GM21529 (cell line): ENCODE measurements around the gene ADH1C.
"Not testable (repeated sequence)": the region's sequence is repeated elsewhere in the genome, so short reads cannot be mapped to it uniquely, and the experiment has no call there.

Experiments
- ATAC-seq: cut with Tn5 transposase; IDR thresholded peaks from one replicate; pipeline ENCODE4 v1.9.1; 2021; ENCODE audit not compliant: unreplicated experiment

Gene ADH1C

GRCh38 chr4:99359480-99360204 is 7.1 kb upstream of the ADH1C start:
- ATAC-seq = no peak

GRCh38 chr4:99357948-99358347 is 5.4 kb upstream of the ADH1C start:
- ATAC-seq = no peak

DNA sequence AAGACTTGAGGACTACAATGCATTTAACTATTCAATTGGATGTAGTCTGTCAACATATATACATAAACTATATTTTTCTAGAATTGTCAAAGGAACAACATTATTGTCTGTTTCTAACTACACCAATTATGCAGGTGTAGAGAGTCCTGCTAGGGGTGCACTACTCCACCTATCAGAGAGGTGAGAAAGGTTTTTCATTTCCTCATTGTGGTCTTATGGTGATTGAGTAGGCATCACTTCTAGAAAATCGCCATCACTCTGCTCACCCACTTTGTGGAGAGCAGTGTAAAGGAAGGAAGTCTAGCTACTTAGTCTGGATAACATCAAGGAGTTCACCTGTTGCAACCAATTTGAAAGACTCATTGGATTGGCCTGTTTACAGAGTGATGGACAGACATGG is 4.4 kb upstream of the ADH1C start:
- no peak for ATAC-seq

DNA sequence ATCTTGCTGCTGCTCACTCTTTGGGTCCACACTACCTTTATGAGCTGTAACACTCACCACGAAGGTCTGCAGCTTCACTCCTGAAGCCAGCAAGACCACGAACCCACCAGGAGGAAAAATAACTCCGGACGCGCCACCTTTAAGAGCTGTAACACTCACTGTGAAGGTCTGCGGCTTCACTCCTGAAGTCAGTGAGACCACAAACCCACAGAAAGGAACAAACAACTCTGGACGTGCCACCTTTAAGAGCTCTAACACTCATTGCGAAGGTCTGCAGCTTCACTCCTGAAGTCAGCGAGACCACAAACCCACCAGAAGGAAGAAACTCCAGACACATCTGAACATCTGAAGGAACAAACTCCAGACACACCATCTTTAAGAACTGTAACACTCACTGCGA is 3.6 kb upstream of the ADH1C start:
- ATAC-seq = not testable (repeated sequence)

- ATAC-seq = no peak
Measured at GRCh38 chr4:99351487-99351886, 1.1 kb downstream of the ADH1C start.

- ATAC-seq = no peak
Measured at GRCh38 chr4:99349338-99349737, 3.2 kb downstream of the ADH1C start.

DNA sequence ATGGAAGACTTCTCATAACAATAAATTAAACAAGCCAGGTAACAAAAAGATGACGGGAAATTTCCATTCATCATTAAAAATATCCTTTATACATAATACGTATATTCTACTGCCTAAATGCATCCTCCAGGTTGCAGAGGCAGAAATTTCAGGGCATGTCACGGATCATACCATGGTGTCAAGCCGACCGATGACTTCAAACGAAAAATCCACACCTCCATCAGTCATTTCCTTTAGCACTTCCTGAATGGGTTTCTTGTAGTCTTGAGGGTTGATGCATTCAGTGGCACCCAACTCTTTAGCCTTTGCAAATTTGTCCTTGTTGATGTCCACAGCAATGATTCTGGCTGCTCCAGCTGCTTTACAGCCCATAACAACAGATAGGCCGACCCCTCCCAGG is 9.9 kb downstream of the ADH1C start:
- not testable (repeated sequence) for ATAC-seq

GRCh38 chr4:99341426-99341825 is 11.1 kb downstream of the ADH1C start:
- ATAC-seq = no peak

GRCh38 chr4:99339172-99339571 is 13.4 kb downstream of the ADH1C start:
- no peak for ATAC-seq

DNA sequence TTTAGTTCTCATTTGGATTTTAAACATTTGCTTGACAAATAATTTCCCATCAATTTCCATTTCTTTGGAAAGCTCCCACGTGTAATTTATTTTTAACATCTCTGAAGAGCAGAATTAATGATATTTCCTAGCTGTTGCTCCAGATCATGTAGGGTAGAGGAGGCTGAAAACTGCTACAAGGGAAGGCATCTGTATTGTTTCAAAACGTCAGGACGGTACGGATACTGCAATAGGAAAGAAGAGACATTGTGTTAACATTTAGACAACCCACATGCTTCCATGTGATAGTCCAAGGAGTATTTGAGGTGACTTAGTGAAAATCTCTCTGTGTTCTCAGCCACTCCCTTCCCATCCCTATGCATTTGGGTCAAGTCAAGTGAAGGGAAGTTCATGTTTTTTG is 16.0 kb downstream of the ADH1C start:
- no peak for ATAC-seq

DNA sequence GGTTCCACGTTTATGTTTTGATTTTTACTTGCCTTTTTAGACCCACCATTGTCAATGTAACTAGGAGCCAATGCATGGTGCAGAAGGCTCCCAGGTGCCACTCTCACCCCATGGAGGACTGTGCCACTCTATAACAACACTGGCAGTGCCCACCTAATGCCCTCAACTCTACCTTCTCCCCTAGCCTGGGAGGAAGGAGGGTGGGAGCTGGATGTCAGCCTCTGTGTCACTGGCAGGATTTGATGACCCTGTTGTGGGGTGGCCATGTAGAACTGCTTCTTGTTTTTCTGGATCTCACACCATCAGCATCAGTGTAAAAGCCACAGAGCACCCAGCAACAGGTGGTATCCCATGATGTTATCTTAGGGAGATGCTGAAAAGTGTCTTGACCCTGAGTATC is 17.7 kb downstream of the ADH1C start:
- ATAC-seq = no peak

- no peak for ATAC-seq
Measured at GRCh38 chr4:99330648-99331047, 21.9 kb downstream of the ADH1C start.

DNA sequence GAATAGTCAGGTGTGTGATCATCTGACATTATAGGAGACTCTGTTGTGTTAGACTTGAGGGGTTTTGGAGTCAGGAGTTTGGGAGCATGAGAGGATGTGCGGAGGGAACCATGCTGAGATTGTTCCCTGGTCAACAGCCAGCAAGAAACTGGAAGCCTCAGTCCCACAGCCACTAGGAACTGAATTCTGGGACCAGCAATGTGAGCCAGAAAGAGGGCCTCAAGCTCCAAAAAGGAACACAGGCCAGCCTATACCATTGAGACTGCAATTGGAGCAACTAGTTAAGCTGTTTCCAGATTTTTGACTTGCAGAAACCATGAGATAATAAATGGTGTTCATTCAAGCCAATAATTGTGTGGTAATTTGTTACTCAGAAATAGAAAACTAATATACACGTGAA is 22.7 kb downstream of the ADH1C start:
- no peak for ATAC-seq

- no peak for ATAC-seq
Measured at GRCh38 chr4:99324979-99325378, 27.6 kb downstream of the ADH1C start.

DNA sequence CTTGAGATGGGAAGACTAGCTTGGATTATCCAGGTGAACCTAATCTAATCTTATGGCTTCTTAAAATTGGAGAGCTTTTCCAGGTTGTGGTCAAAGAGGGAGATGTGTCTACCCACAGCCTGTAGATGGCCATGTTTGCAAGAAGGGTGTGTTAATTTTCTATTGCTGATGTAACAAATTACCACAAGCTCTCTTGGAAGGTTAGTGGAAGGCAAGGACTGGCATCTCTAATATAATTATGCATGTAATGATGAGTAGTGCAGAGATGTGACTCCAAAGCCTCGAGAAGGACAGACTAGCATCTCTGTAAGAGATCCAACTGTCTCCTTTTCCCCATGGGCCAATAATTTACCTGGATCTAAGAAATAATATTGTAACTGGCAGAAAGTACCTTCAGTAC is 28.2 kb downstream of the ADH1C start:
- no peak for ATAC-seq

DNA sequence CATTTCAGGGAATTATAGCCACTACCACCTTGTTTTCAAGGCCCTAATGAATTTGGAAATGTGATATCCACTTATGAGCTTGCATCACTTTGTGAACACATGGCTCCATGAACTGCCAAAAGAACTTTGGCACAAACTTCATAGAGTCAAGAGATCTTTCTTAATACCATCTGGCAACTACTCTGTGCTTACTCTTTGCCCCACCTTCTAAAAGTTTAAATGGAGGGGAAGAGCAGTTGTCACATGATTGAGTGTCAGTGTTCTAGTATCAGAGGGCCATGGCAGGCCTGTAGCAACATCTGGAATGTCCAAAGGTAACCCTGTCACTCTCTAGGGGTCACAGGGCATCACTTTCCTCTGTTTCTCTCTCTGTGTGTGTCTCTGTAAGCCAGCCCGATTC is 28.8 kb downstream of the ADH1C start:
- no peak for ATAC-seq

- no peak for ATAC-seq
Measured at GRCh38 chr4:99321241-99322191, 31.0 kb downstream of the ADH1C start, which contains the start of gene ADH1B. TSS of gene ADH1B (minus strand) at chr4:99321401. CDS start at chr4:99321331, 70 bp downstream.

DNA sequence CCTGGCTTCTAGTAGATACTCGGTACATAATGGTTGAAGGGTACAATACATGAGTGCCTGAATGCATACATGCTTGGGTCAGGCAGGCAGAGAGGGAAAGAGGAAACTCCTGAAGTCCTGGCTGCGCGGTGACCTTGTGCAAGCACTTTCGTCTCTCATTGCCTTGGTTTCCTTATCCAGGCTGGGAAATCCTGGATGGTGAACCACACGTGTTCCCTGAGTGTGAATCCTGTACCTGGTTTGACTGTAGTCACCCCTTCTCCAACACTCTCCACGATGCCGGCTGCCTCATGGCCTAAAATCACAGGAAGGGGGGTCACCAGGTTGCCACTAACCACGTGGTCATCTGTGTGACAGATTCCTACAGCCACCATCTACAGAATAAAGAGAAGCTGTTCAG is 34.7 kb downstream of the ADH1C start:
- not testable (repeated sequence) for ATAC-seq

DNA sequence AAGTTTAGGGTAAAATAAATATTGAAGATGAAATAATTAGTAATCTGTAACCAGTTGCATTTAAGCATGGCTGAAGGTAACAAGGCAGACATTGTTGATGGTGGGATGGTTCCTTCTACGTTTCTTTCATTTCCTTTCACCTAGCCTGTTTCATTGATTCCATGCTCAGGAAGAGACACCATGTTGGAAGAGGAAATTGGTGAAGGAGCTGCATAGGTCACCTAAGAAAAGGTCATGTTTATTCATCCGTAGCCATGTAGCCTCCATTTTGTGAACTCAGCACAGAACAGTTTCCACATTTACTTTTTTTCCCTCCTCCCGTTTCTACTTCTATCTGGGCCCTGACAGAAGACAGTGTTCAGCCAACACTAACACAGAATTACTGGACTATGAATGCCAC is 35.2 kb downstream of the ADH1C start:
- no peak for ATAC-seq

DNA sequence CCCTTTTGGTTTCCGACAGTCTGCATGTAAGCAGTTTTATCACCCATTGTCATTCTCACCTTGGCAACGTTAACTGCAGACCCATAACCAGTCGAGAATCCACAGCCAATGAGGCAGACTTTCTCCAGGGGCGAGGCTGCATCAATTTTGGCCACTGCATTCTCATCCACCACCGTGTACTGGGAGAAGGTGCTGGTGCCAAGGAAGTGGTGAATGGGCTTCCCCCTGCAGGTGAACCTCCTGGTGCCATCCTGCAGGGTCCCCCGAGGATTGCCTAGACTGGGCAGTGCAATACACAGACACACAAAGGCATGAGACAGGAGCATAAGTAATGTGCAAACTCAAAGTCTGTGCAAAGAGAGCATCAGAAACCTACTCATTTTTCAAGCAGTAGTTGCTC is 36.7 kb downstream of the ADH1C start:
- no peak for ATAC-seq

- no peak for ATAC-seq
Measured at GRCh38 chr4:99314211-99314610, 38.3 kb downstream of the ADH1C start.

- no peak for ATAC-seq
Measured at GRCh38 chr4:99310389-99310788, 42.2 kb downstream of the ADH1C start.
